SK-N-MC (cell line): ENCODE measurements around the gene NPM1.
"Not testable (repeated sequence)": the region's sequence is repeated elsewhere in the genome, so short reads cannot be mapped to it uniquely, and the experiment has no call there.

Experiments used
- DNase-seq: peaks from one replicate; pipeline ENCODE4 v3.0.0-alpha.2; 2011; ENCODE audit warnings: low read depth, low spot score
- H3K27ac ChIP-seq: fragments of 200-600 bp; sonication (generic); 2 replicates; pipeline ENCODE4 v1.5.1; 2016; ENCODE audit warnings: mixed run types
- H3K36me3 ChIP-seq: fragments of 200-600 bp; sonication (generic); 2 replicates; pipeline ENCODE4 v1.6.1; 2017; ENCODE audit warnings: antibody characterized with exemption, low read length, mixed read lengths; ENCODE audit not compliant: insufficient read depth
- H3K4me3 ChIP-seq: fragments of 200-600 bp; sonication (generic); 2 replicates; pipeline ENCODE4 v1.5.1; 2016
- H3K9ac ChIP-seq: fragments of 200-600 bp; sonication (generic); 2 replicates; pipeline ENCODE4 v1.8.0; 2017; ENCODE audit warnings: mixed run types, mixed read lengths; ENCODE audit not compliant: insufficient read length
- H3K9me3 ChIP-seq: fragments of 200-600 bp; sonication (generic); 2 replicates; pipeline ENCODE4 v1.6.1; 2017; ENCODE audit warnings: low read depth, mild to moderate bottlenecking, antibody characterized with exemption, low read length, moderate library complexity, mixed read lengths
- EZH2 ChIP-seq: fragments of 200-600 bp; sonication (generic); IDR thresholded peaks from one replicate; pipeline ENCODE4 v1.6.1; 2017; ENCODE audit warnings: antibody characterized with exemption
- FOXP2 ChIP-seq: optimal IDR thresholded peaks from 2 replicates; pipeline ENCODE3; 2011; ENCODE audit warnings: mild to moderate bottlenecking, moderate library complexity; ENCODE audit not compliant: insufficient read depth; ENCODE audit errors: extremely low read length, control extremely low read depth
- POLR2AphosphoS5 ChIP-seq: IDR thresholded peaks from 2 replicates; pipeline ENCODE4 v1.6.1; 2012; ENCODE audit warnings: mild to moderate bottlenecking, low read depth, low read length, borderline replicate concordance

NPM1 gene

GRCh38 chr5:171409164-171410136, 21.8 kb downstream of the NPM1 start:
- TF ChIP-seq EZH2 (no peak), POLR2AphosphoS5 (peak; percentile 29; the same call in 1 of the 2 replicates)
- Histone ChIP-seq H3K9ac (no peak overlapping the region), H3K9me3 (no peaks in the 10 kb centered on the region), H3K36me3 (peaks cover 98% of the 10 kb centered on the region), H3K4me3 (no peak overlapping the region), H3K27ac (0 out of 2 replicates have a peak overlapping the region, but pooled peaks have one; percentile 23)
- no peak for DNase-seq

- Histone ChIP-seq H3K36me3 (peaks cover 93% of the 10 kb centered on the region), H3K27ac (no peak overlapping the region), H3K4me3 (no peak overlapping the region), H3K9me3 (no peaks in the 10 kb centered on the region), H3K9ac (no peak overlapping the region)
- no peak for DNase-seq
- TF ChIP-seq EZH2 (no peak), FOXP2 (no peak), POLR2AphosphoS5 (no peak)
These were observed 22.5 kb downstream of the NPM1 start for GRCh38 chr5:171410181-171410580.

GRCh38 chr5:171412186-171412585, 24.5 kb downstream of the NPM1 start:
- DNase-seq, result no peak
- no peaks in the 10 kb centered on the region for H3K9me3 ChIP-seq
- TF ChIP-seq POLR2AphosphoS5, result peak; percentile 34
- no peak for TF ChIP-seq FOXP2
- H3K9ac ChIP-seq, result no peak overlapping the region
- peaks cover 73% of the 10 kb centered on the region for H3K36me3 ChIP-seq
- 0 out of 2 replicates have a peak overlapping the region, but pooled peaks have one; percentile 31 for H3K27ac ChIP-seq
- H3K4me3 ChIP-seq, result no peak overlapping the region

GRCh38 chr5:171413153-171413910, 25.7 kb downstream of the NPM1 start:
- peaks cover 61% of the 10 kb centered on the region for H3K36me3 ChIP-seq
- H3K9me3 ChIP-seq, result no peaks in the 10 kb centered on the region
- TF ChIP-seq FOXP2 (no peak), EZH2 (no peak), POLR2AphosphoS5 (no peak)
- no peak for DNase-seq
- H3K9ac ChIP-seq, result no peak overlapping the region
- H3K4me3 ChIP-seq, result no peak overlapping the region
- H3K27ac ChIP-seq, result peak overlapping the region; percentile 36; the same call in 1 of the 2 replicates

- DNase-seq, H3K4me3 ChIP-seq, H3K9ac ChIP-seq, H3K27ac ChIP-seq, H3K9me3 ChIP-seq: not testable (repeated sequence)
- H3K36me3 ChIP-seq, result peaks cover 55% of the 10 kb centered on the region
These were observed 26.3 kb downstream of the NPM1 start for GRCh38 chr5:171413993-171414392.

GRCh38 chr5:171415115-171415730, 27.6 kb downstream of the NPM1 start:
- Histone ChIP-seq H3K9ac (no peak overlapping the region), H3K36me3 (peaks cover 43% of the 10 kb centered on the region), H3K4me3 (no peak overlapping the region), H3K27ac (no peak overlapping the region), H3K9me3 (no peaks in the 10 kb centered on the region)
- DNase-seq, result no peak
- TF ChIP-seq EZH2 (no peak), POLR2AphosphoS5 (peak; percentile 32; the same call in 1 of the 2 replicates), FOXP2 (no peak)

- DNase-seq, result no peak
- no peaks in the 10 kb centered on the region for H3K9me3 ChIP-seq
- peaks cover 31% of the 10 kb centered on the region for H3K36me3 ChIP-seq
- 0 out of 2 replicates have a peak overlapping the region, but pooled peaks have one; percentile 31 for H3K27ac ChIP-seq
- TF ChIP-seq POLR2AphosphoS5 (peak; percentile 42), FOXP2 (no peak)
- H3K4me3 ChIP-seq, result no peak overlapping the region
- no peak overlapping the region for H3K9ac ChIP-seq
These were observed 28.8 kb downstream of the NPM1 start for GRCh38 chr5:171416160-171417049.
